Measurements from ENCODE around the gene WDR27. TPM values are rescaled to one million over a fixed set of nuclear protein-coding genes. Genes with fewer than 3 reads are reported as not detected.

The WDR27 gene
- polyA plus RNA-seq, 2 donors, result 10.3 to 24.0 TPM

DNA sequence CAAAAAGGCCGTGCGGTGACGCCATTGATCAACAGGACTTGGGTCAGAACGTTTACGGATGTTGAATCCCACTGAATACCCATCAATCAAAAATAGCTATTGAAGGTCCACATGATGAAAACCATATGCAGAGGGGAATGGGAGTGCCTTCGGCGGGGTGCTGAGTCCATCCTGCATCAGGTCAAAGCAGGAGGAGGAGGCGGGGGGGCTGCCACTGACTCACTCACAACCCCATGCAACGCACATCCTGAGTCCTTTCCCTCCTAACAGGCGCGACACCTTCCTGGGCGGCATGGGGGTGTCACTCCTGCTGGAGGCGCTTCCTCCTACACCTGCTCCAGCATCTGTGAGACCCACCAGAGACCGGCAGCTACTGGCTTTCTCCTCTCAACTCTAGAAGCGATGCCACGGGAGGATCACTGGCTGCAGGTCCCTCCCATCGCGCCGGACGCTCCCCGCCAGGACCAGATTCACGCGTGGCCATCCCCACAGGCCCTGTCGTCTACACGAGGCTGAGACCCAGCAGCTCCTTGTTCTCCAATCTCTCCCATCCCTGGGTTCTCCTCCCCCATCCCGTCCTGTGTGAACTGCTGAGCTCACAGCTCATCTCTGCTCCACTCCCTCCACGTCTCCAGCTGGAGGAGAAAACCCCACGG is 277.6 kb downstream of the WDR27 start:
- Histone ChIP-seq H3K27ac (ENCODE audit: low read depth in 2 of 2, low read length in 1 of 2) (peak overlapping the region in 1 of 2 donors; percentile 52), H3K9me3 (ENCODE audit: control insufficient read depth in 2 of 2, insufficient read depth in 1 of 2, low read depth in 1 of 2, low read length in 1 of 2) (peaks cover 5 to 10% of the 10 kb centered on the region in 2 donors), H3K36me3 (ENCODE audit: control insufficient read depth in 2 of 2, insufficient read depth in 2 of 2, low read length in 1 of 2) (no peaks in the 10 kb centered on the region), H3K4me3 (ENCODE audit: low read depth in 1 of 2, low read length in 2 of 2) (no peak overlapping the region), H3K27me3 (ENCODE audit: control insufficient read depth in 1 of 2, insufficient read depth in 2 of 2, low read length in 2 of 2) (no peaks in the 10 kb centered on the region), H3K4me1 (ENCODE audit: control insufficient read depth in 2 of 2, insufficient read depth in 2 of 2, low read length in 1 of 2) (no peaks in the 10 kb centered on the region)
- 85 to 88% methylated on average over 25 to 28 of the region's 28 CpGs for WGBS, 2 donors

DNA sequence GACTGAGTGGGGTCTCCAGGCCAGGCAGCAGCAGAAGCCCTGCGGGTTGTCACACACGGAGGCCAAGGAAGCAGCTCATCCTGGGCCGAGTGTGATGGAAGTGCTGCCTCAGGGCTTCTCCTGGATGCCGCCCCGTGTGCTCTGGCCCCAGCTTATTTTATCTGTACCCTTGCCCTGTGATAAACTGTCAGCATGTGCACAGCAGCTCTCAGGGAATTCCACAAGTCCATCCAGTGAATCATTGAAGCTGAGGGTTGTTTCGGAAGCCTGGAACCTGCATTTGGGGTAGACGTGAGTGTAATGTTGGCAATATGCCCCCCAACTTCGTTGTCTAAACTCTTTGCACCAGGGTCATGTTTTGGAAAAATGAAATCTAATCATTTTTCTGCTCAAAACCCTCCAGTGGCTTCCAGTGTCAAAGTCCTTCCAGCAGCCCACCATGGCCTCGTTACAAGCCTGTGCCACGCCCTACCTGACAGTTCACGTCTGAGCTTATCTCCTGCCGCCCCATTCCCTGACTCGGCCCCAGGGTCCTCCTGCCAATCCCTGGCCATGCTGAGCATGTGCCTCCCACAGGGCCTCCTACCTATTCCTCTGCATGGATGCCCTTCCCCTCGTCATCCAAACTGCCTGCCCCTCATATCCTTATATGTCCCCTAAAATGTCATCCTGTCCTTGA is 280.1 kb downstream of the WDR27 start:
- H3K27me3 ChIP-seq (ENCODE audit: control insufficient read depth in 1 of 2, insufficient read depth in 2 of 2, low read length in 2 of 2), result no peaks in the 10 kb centered on the region
- H3K9me3 ChIP-seq (ENCODE audit: control insufficient read depth in 2 of 2, insufficient read depth in 1 of 2, low read depth in 1 of 2, low read length in 1 of 2), result peaks cover 5 to 8% of the 10 kb centered on the region in 2 donors
- WGBS, 2 donors, result 85 to 86% methylated on average over 14 of the region's 14 CpGs
- H3K36me3 ChIP-seq (ENCODE audit: control insufficient read depth in 2 of 2, insufficient read depth in 2 of 2, low read length in 1 of 2), result no peaks in the 10 kb centered on the region
- H3K4me1 ChIP-seq (ENCODE audit: control insufficient read depth in 2 of 2, insufficient read depth in 2 of 2, low read length in 1 of 2), result no peaks in the 10 kb centered on the region
- H3K4me3 ChIP-seq (ENCODE audit: low read depth in 1 of 2, low read length in 2 of 2), result no peak overlapping the region
- H3K27ac ChIP-seq (ENCODE audit: low read depth in 2 of 2, low read length in 1 of 2), result no peak overlapping the region

DNA sequence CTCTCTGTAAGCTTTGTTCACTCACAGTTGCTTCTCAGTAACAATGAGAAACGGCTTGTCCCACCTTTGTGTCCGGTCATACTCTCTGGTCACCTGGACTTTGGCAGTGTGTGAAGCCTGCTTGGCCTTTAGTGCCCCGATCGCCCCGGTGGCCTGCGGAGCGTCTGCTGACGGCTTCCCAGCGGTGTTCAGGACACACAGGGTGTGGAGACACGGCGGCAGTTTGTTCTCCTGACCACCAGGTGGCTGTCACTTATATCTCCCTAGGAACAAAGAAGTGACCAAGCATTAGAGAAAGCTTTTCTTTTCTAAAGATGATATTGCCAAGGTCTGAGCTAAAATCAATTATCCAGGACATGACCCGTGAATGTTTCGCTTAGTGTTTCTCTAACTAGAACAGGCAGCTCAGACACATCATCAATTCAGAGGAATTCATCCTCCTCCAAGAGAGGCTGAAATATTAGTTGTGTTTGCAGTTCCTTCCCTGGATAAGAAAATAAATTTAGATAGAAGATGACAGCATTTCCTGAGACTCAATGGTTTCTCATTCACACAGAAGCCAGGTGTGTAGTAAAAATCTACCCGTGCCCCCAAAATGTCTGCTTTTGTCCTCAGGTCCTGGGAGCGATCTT is 280.8 kb downstream of the WDR27 start:
- no peak overlapping the region for H3K4me3 ChIP-seq (ENCODE audit: low read depth in 1 of 2, low read length in 2 of 2)
- H3K9me3 ChIP-seq (ENCODE audit: control insufficient read depth in 2 of 2, insufficient read depth in 1 of 2, low read depth in 1 of 2, low read length in 1 of 2), result peaks cover 5 to 8% of the 10 kb centered on the region in 2 donors
- no peaks in the 10 kb centered on the region for H3K36me3 ChIP-seq (ENCODE audit: control insufficient read depth in 2 of 2, insufficient read depth in 2 of 2, low read length in 1 of 2)
- 64 to 71% methylated on average over 15 of the region's 15 CpGs for WGBS, 2 donors
- no peak overlapping the region for H3K27ac ChIP-seq (ENCODE audit: low read depth in 2 of 2, low read length in 1 of 2)
- H3K4me1 ChIP-seq (ENCODE audit: control insufficient read depth in 2 of 2, insufficient read depth in 2 of 2, low read length in 1 of 2), result no peaks in the 10 kb centered on the region
- no peaks in the 10 kb centered on the region for H3K27me3 ChIP-seq (ENCODE audit: control insufficient read depth in 1 of 2, insufficient read depth in 2 of 2, low read length in 2 of 2)

DNA sequence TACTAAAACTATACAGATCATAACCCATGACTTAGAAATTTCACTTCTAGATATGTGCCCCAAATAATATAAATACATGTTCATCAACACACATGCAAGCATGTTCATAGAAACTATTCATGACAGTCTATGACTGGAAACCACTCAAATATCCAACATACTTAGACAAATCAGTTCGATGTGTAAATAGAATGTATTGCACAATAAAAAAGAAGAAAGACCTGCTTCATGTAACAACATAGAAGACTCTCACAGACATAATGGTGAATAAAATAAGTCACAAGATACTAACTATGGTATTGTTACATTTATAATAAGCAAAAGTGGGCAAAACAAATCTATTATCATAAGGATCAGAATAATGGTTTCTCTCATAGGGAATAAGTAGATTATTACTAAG is 284.7 kb downstream of the WDR27 start:
- Histone ChIP-seq H3K36me3 (ENCODE audit: control insufficient read depth in 2 of 2, insufficient read depth in 2 of 2, low read length in 1 of 2) (no peaks in the 10 kb centered on the region), H3K27ac (ENCODE audit: low read depth in 2 of 2, low read length in 1 of 2) (no peak overlapping the region), H3K9me3 (ENCODE audit: control insufficient read depth in 2 of 2, insufficient read depth in 1 of 2, low read depth in 1 of 2, low read length in 1 of 2) (no peaks in the 10 kb centered on the region), H3K4me3 (ENCODE audit: low read depth in 1 of 2, low read length in 2 of 2) (no peak overlapping the region), H3K4me1 (ENCODE audit: control insufficient read depth in 2 of 2, insufficient read depth in 2 of 2, low read length in 1 of 2) (no peaks in the 10 kb centered on the region), H3K27me3 (ENCODE audit: control insufficient read depth in 1 of 2, insufficient read depth in 2 of 2, low read length in 2 of 2) (no peaks in the 10 kb centered on the region)
- 71 to 86% methylated on average over 1 of the region's 1 CpG for WGBS, 2 donors

DNA sequence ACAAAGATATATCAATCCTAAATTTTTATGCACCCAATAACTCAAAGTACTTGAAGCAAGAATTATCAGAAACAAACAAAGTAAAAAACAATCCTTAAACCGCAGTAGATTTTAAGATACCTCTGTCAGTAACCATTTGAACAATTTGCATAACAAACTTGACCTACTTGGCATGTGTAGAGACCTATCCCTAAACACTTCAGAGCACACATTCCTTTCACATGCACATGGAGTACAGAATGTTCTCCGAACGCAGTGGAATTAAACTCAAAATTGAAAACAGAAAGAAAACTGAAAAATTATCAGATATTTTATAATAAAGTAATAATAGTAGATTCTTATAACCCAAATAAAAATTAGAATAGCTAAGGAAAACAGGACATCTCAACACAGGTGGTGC is 285.6 kb downstream of the WDR27 start:
- Histone ChIP-seq H3K4me3 (ENCODE audit: low read depth in 1 of 2, low read length in 2 of 2) (no peak overlapping the region), H3K36me3 (ENCODE audit: control insufficient read depth in 2 of 2, insufficient read depth in 2 of 2, low read length in 1 of 2) (no peaks in the 10 kb centered on the region), H3K27ac (ENCODE audit: low read depth in 2 of 2, low read length in 1 of 2) (no peak overlapping the region), H3K9me3 (ENCODE audit: control insufficient read depth in 2 of 2, insufficient read depth in 1 of 2, low read depth in 1 of 2, low read length in 1 of 2) (no peaks in the 10 kb centered on the region), H3K4me1 (ENCODE audit: control insufficient read depth in 2 of 2, insufficient read depth in 2 of 2, low read length in 1 of 2) (no peaks in the 10 kb centered on the region), H3K27me3 (ENCODE audit: control insufficient read depth in 1 of 2, insufficient read depth in 2 of 2, low read length in 2 of 2) (no peaks in the 10 kb centered on the region)
- 80 to 83% methylated on average over 3 of the region's 3 CpGs for WGBS, 2 donors

DNA sequence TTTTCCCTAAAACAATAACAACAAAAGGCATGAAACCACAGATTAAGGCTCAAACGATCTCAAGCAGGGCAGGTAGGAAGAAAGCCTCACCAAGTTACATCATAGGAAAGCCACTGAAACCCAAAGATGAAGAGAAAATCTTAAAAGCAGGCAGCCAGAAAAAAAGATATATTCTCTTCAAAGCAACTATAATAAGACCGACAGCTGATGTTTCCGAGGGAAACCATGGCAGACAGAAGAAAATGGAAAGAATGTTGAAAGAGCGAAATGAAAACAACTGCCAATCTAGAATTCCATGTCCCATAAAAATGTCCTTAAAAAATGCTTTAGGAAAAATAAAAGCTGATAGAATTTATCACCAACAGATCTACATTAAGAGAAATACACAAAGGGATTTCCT is 286.6 kb downstream of the WDR27 start:
- H3K9me3 ChIP-seq (ENCODE audit: control insufficient read depth in 2 of 2, insufficient read depth in 1 of 2, low read depth in 1 of 2, low read length in 1 of 2), result no peaks in the 10 kb centered on the region
- H3K4me3 ChIP-seq (ENCODE audit: low read depth in 1 of 2, low read length in 2 of 2), result no peak overlapping the region
- H3K36me3 ChIP-seq (ENCODE audit: control insufficient read depth in 2 of 2, insufficient read depth in 2 of 2, low read length in 1 of 2), result no peaks in the 10 kb centered on the region
- H3K27ac ChIP-seq (ENCODE audit: low read depth in 2 of 2, low read length in 1 of 2), result no peak overlapping the region
- H3K4me1 ChIP-seq (ENCODE audit: control insufficient read depth in 2 of 2, insufficient read depth in 2 of 2, low read length in 1 of 2), result no peaks in the 10 kb centered on the region
- WGBS, 2 donors, result 86 to 88% methylated on average over 4 of the region's 4 CpGs
- no peaks in the 10 kb centered on the region for H3K27me3 ChIP-seq (ENCODE audit: control insufficient read depth in 1 of 2, insufficient read depth in 2 of 2, low read length in 2 of 2)

DNA sequence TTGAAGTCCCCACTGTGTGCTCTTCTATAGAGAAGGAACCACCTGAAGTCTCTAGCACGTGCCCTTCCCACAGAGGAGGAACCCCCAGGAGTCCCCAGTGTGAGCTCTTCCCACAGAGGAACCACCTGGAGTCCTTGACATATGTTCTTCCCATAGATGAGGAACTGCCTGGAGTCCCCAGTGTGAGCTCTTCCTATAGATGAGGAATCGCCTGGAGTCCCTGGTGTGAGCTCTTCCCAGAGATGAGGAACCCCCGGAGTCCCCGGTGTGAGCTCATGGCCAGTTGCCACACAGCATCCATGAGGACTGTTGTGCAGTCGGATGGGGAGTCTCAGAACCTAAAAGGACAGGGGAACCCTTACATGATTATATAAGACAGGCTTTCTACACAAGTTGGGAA is 290.1 kb downstream of the WDR27 start:
- no peaks in the 10 kb centered on the region for H3K9me3 ChIP-seq (ENCODE audit: control insufficient read depth in 2 of 2, insufficient read depth in 1 of 2, low read depth in 1 of 2, low read length in 1 of 2)
- WGBS, 2 donors, result 88 to 89% methylated on average over 5 of the region's 5 CpGs
- H3K36me3 ChIP-seq (ENCODE audit: control insufficient read depth in 2 of 2, insufficient read depth in 2 of 2, low read length in 1 of 2), result no peaks in the 10 kb centered on the region
- H3K4me1 ChIP-seq (ENCODE audit: control insufficient read depth in 2 of 2, insufficient read depth in 2 of 2, low read length in 1 of 2), result no peaks in the 10 kb centered on the region
- no peaks in the 10 kb centered on the region for H3K27me3 ChIP-seq (ENCODE audit: control insufficient read depth in 1 of 2, insufficient read depth in 2 of 2, low read length in 2 of 2)
- H3K27ac ChIP-seq (ENCODE audit: low read depth in 2 of 2, low read length in 1 of 2), result no peak overlapping the region
- H3K4me3 ChIP-seq (ENCODE audit: low read depth in 1 of 2, low read length in 2 of 2), result no peak overlapping the region

DNA sequence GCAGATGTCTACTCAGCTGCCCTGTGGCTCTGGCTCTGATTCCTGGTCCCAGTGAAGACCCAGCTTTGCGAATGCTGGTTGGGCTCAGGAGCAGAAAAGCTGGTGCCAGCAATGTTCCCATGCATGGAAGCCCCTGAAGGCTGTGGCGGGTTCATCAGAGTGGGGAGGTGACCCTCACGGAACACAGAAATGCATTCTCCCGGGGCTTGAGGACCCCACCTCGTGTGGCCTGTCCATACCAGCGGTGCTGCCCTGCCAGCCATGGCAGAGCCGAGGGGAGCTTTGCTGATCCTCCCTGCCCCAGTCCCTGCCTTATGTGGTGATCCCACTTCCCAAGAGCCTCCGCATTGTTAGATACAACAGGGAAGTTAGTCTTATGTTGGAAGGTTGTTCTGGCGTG is 290.5 kb downstream of the WDR27 start:
- Histone ChIP-seq H3K27ac (ENCODE audit: low read depth in 2 of 2, low read length in 1 of 2) (no peak overlapping the region), H3K4me1 (ENCODE audit: control insufficient read depth in 2 of 2, insufficient read depth in 2 of 2, low read length in 1 of 2) (no peaks in the 10 kb centered on the region), H3K4me3 (ENCODE audit: low read depth in 1 of 2, low read length in 2 of 2) (no peak overlapping the region), H3K27me3 (ENCODE audit: control insufficient read depth in 1 of 2, insufficient read depth in 2 of 2, low read length in 2 of 2) (no peaks in the 10 kb centered on the region), H3K9me3 (ENCODE audit: control insufficient read depth in 2 of 2, insufficient read depth in 1 of 2, low read depth in 1 of 2, low read length in 1 of 2) (no peaks in the 10 kb centered on the region), H3K36me3 (ENCODE audit: control insufficient read depth in 2 of 2, insufficient read depth in 2 of 2, low read length in 1 of 2) (no peaks in the 10 kb centered on the region)
- 89 to 94% methylated on average over 9 of the region's 9 CpGs for WGBS, 2 donors

DNA sequence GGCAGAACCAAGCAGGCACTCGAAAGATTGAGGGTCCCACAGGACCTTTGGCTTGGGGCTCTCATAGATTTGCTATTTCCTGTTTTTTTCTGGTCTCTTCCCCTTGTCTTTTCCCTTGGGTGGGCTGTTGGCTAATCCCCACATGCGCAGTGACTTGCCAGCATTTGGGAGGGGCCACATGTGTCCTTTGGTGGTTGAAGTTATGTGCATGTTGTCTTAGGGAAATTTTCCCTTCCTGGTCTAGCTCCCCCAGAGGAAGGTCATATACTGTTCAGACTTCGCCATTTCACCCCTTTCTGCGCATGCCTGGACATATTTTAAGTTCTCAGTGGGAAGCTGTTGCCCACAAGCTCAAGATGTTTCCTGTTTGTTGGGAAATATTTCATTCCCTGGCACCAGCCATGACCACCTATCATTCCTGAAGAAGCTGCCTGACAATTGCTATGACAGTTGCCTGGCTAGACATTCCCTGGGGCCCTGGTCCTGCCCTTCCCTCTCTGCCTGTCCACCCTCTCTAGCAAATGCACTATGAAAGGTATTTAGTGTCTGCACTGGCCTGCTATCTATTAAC is 292.0 kb downstream of the WDR27 start:
- no peak overlapping the region for H3K4me3 ChIP-seq (ENCODE audit: low read depth in 1 of 2, low read length in 2 of 2)
- no peaks in the 10 kb centered on the region for H3K4me1 ChIP-seq (ENCODE audit: control insufficient read depth in 2 of 2, insufficient read depth in 2 of 2, low read length in 1 of 2)
- 77 to 83% methylated on average over 4 of the region's 4 CpGs for WGBS, 2 donors
- no peaks in the 10 kb centered on the region for H3K9me3 ChIP-seq (ENCODE audit: control insufficient read depth in 2 of 2, insufficient read depth in 1 of 2, low read depth in 1 of 2, low read length in 1 of 2)
- no peaks in the 10 kb centered on the region for H3K27me3 ChIP-seq (ENCODE audit: control insufficient read depth in 1 of 2, insufficient read depth in 2 of 2, low read length in 2 of 2)
- no peaks in the 10 kb centered on the region for H3K36me3 ChIP-seq (ENCODE audit: control insufficient read depth in 2 of 2, insufficient read depth in 2 of 2, low read length in 1 of 2)
- H3K27ac ChIP-seq (ENCODE audit: low read depth in 2 of 2, low read length in 1 of 2), result no peak overlapping the region

Data from esophagus (tissue), 2 donors.